H1 (cell line): ENCODE data around the gene CRYBG1. TPM values are rescaled to one million over a fixed set of nuclear protein-coding genes. Genes with fewer than 3 reads are reported as not detected.

ENCODE experiments used
- CBX8 ChIP-seq: fragments of 300-800, 300-1000 bp; sonication (generic); IDR thresholded peaks from 2 replicates; pipeline ENCODE4 v1.7.1; 2016; ENCODE audit warnings: low read depth, low read length, borderline replicate concordance
- CHD7 ChIP-seq: fragments of 300-600 bp; sonication (generic); IDR thresholded peaks from 2 replicates; pipeline ENCODE4 v1.7.1; 2012; ENCODE audit warnings: low read length, moderate library complexity, mild to moderate bottlenecking, inconsistent platforms; ENCODE audit not compliant: insufficient replicate concordance
- CREB1 ChIP-seq: IDR thresholded peaks from 2 replicates; pipeline ENCODE4 v1.6.1; 2012; ENCODE audit warnings: inconsistent platforms
- EP300 ChIP-seq, 2 experiments: IDR thresholded peaks; 1 replicate in 1 of 2; 2 replicates in 1 of 2; pipeline ENCODE4 v1.6.1; 2011 to 2012; ENCODE audit warnings: low read depth in 2 of 2, low read length in 2 of 2, mild to moderate bottlenecking in 2 of 2, borderline replicate concordance in 1 of 2, inconsistent platforms in 1 of 2, moderate library complexity in 1 of 2
- JUN ChIP-seq: IDR thresholded peaks from 2 replicates; pipeline ENCODE4 v1.6.1; 2011; ENCODE audit warnings: low read depth, mild to moderate bottlenecking, improper control_type of control experiment, low read length
- RFX5 ChIP-seq: IDR thresholded peaks from 2 replicates; pipeline ENCODE4 v1.6.1; 2011; ENCODE audit warnings: low read depth, low read length, improper control_type of control experiment, borderline replicate concordance
- SAP30 ChIP-seq: fragments of 300-600 bp; sonication (generic); IDR thresholded peaks from 2 replicates; pipeline ENCODE4 v1.7.1; 2012; ENCODE audit warnings: low read length, moderate library complexity, mild to moderate bottlenecking, inconsistent platforms; ENCODE audit not compliant: insufficient read depth, insufficient replicate concordance
- SIN3A ChIP-seq, 2 experiments: IDR thresholded peaks in 1 of 2; conservative IDR thresholded peaks in 1 of 2; 2 replicates each; pipeline ENCODE4 v1.6.1; 2011 to 2012; ENCODE audit warnings: low read length in 2 of 2, improper control_type of control experiment in 1 of 2, low read depth in 1 of 2, mild to moderate bottlenecking in 1 of 2
- YY1 ChIP-seq: IDR thresholded peaks from 2 replicates; pipeline ENCODE4 v1.6.1; 2011; ENCODE audit warnings: low read depth, mild to moderate bottlenecking, low read length
- polyA plus RNA-seq, 7 experiments: library from polyadenylated mRNA; depleted of rRNA in 3 of 7; stranded (reverse) in 5 of 7; unstranded in 2 of 7; fragments of >200 nt in 5 of 7; fragments of 200-250 nt in 2 of 7; gene quantifications; 1 replicate in 5 of 7; 2 replicates in 1 of 7; 4 replicates in 1 of 7; pipeline versions ENCODE4 v1.2.1 to v1.2.3, GENCODE V29; 2011 to 2013; ENCODE audit warnings: missing spikeins in 2 of 7, mixed read lengths in 2 of 7
- total RNA-seq: library from RNA; stranded (reverse); fragmentation: NEBNext Ultra II Directional; extraction: Animal tissue kit (Norgen Biotek cat#: 25700); gene quantifications from 2 replicates; pipeline ENCODE4 v1.2.1, GENCODE V29; 2021

CRYBG1 gene
- total and polyA plus RNA-seq, 2 of the 8 experiments (the other 6 are each of a cell fraction or from before 2014, with no cell fraction given): 2.2 to 11.6 TPM

GRCh38 chr6:106325336-106326178 lies 35.0 kb upstream of the CRYBG1 start, which contains the start of gene ATG5 (continued):
- TF ChIP-seq CHD7 (no peak), SAP30 (no peak), EP300 (IDR thresholded peaks at IDR 0.05; ENCODE audit: borderline replicate concordance in 1 of 2, low read depth in 2 of 2, low read length in 2 of 2) (peak in 1 of 2 experiments; percentile 69; a peak in 1 of 3 replicates), JUN (peak; percentile 64; the same call in 1 of the 2 replicates), YY1 (peak; percentile 75), SIN3A (conservative IDR thresholded peaks at IDR 0.05 in 1 of 2, IDR thresholded peaks at IDR 0.05 in 1 of 2; ENCODE audit: low read depth in 1 of 2, low read length in 2 of 2) (peak; percentile 44 to 93; a peak in 2 of 4 replicates), RFX5 (peak; percentile 40; the same call in 1 of the 2 replicates), CREB1 (peak; percentile 99), CBX8 (no peak)
